B cell (primary cell): ENCODE measurements around the gene WWP2.

Experiments
- CTCF ChIP-seq: fragments of 200-600 bp; IDR thresholded peaks from one replicate; pipeline ENCODE4 v1.8.0; 2022; ENCODE audit warnings: antibody characterized with exemption, mild to moderate bottlenecking
- EZH2 ChIP-seq: IDR thresholded peaks from 2 replicates; pipeline ENCODE4 v1.6.1; 2012; ENCODE audit warnings: borderline replicate concordance, low read depth, mild to moderate bottlenecking, moderate library complexity, low read length; ENCODE audit not compliant: insufficient read depth, poor library complexity, severe bottlenecking

GRCh38 chr16:69768666-69769065 lies 6.5 kb downstream of the WWP2 start:
- TF ChIP-seq CTCF: no peak
- TF ChIP-seq EZH2: no peak
